Subcutaneous abdominal adipose tissue (tissue), 5 donors: ENCODE results near the gene CLN6.
A peak's percentile ranks its signal among the peaks of the same experiment; 100 is the strongest.

Experiments used
- H3K27ac ChIP-seq: one replicate; pipeline ENCODE4 v1.7.0; 2013; ENCODE audit warnings: low read depth, mild to moderate bottlenecking, inconsistent platforms, low read length, moderate library complexity
- H3K27me3 ChIP-seq, 5 donors: one replicate each; pipeline ENCODE4 v1.7.0; 2013; ENCODE audit warnings: low read length in 5 of 5, inconsistent platforms in 1 of 5; ENCODE audit not compliant: control insufficient read depth in 5 of 5, insufficient read depth in 4 of 5
- H3K36me3 ChIP-seq, 5 donors: one replicate each; pipeline ENCODE4 v1.7.0; 2013; ENCODE audit warnings: low read length in 5 of 5; ENCODE audit not compliant: control insufficient read depth in 5 of 5, insufficient read depth in 5 of 5
- H3K4me1 ChIP-seq, 5 donors: one replicate each; pipeline ENCODE4 v1.7.0; 2013; ENCODE audit warnings: low read length in 5 of 5, mild to moderate bottlenecking in 3 of 5, moderate library complexity in 1 of 5; ENCODE audit not compliant: control insufficient read depth in 5 of 5, insufficient read depth in 5 of 5
- H3K4me3 ChIP-seq, 5 donors: one replicate each; pipeline ENCODE4 v1.7.0; 2013; ENCODE audit warnings: low read length in 5 of 5, low read depth in 1 of 5
- H3K9ac ChIP-seq, 5 donors: one replicate each; pipeline ENCODE4 v1.7.0; 2013; ENCODE audit warnings: low read length in 5 of 5, mild to moderate bottlenecking in 4 of 5, moderate library complexity in 3 of 5
- H3K9me3 ChIP-seq, 5 donors: one replicate each; pipeline ENCODE4 v1.7.0; 2013; ENCODE audit warnings: low read length in 5 of 5; ENCODE audit not compliant: control insufficient read depth in 5 of 5
- donor health status: healthy.
- donor health status: healthy.
- donor health status: healthy.
- donor health status: healthy.
- donor health status: healthy.

The CLN6 gene

GRCh38 chr15:68201879-68202261, 27.7 kb downstream of the CLN6 start:
- Histone ChIP-seq H3K27ac (no peak overlapping the region), H3K27me3 (no peaks in the 10 kb centered on the region), H3K9me3 (no peaks in the 10 kb centered on the region), H3K9ac (peak overlapping the region in 1 of 5 donors; percentile 68), H3K36me3 (peaks cover 0 to 3% (median 0%) of the 10 kb centered on the region in 5 donors), H3K4me1 (peaks cover 2 to 49% (median 28%) of the 10 kb centered on the region in 5 donors), H3K4me3 (no peak overlapping the region)

GRCh38 chr15:68201153-68201878, 28.2 kb downstream of the CLN6 start:
- H3K9ac ChIP-seq, result peak overlapping the region in 1 of 5 donors; percentile 68

GRCh38 chr15:68200016-68200861, 29.3 kb downstream of the CLN6 start:
- peak overlapping the region in 1 of 5 donors; percentile 10 for H3K9ac ChIP-seq
- no peaks in the 10 kb centered on the region for H3K9me3 ChIP-seq
- no peaks in the 10 kb centered on the region for H3K27me3 ChIP-seq
- H3K4me3 ChIP-seq, result no peak overlapping the region
- peaks cover under 1 to 33% (median 14%) of the 10 kb centered on the region in 5 donors for H3K4me1 ChIP-seq
- peaks cover 0 to 7% (median 0%) of the 10 kb centered on the region in 5 donors for H3K36me3 ChIP-seq
- H3K27ac ChIP-seq, result no peak overlapping the region

More at GRCh38 chr15:68201153-68201878, 28.2 kb downstream of the CLN6 start:
- no peaks in the 10 kb centered on the region for H3K27me3 ChIP-seq
- H3K36me3 ChIP-seq, result peaks cover 0 to 3% (median 0%) of the 10 kb centered on the region in 5 donors
- H3K27ac ChIP-seq, result no peak overlapping the region
- no peaks in the 10 kb centered on the region for H3K9me3 ChIP-seq
- peaks cover 2 to 43% (median 24%) of the 10 kb centered on the region in 5 donors for H3K4me1 ChIP-seq
- H3K4me3 ChIP-seq, result no peak overlapping the region

- Histone ChIP-seq H3K36me3 (peaks cover 0 to 7% (median 0%) of the 10 kb centered on the region in 5 donors), H3K27ac (no peak overlapping the region), H3K9ac (no peak overlapping the region), H3K27me3 (no peaks in the 10 kb centered on the region), H3K4me1 (peaks cover 0 to 24% (median 5%) of the 10 kb centered on the region in 5 donors), H3K4me3 (no peak overlapping the region), H3K9me3 (no peaks in the 10 kb centered on the region)
Observed at GRCh38 chr15:68199340-68199739, 30.2 kb downstream of the CLN6 start.

- Histone ChIP-seq H3K27me3 (no peaks in the 10 kb centered on the region), H3K4me1 (peaks cover 0 to 14% (median 0%) of the 10 kb centered on the region in 5 donors), H3K9me3 (no peaks in the 10 kb centered on the region), H3K36me3 (peaks cover 3 to 18% (median 10%) of the 10 kb centered on the region in 5 donors), H3K27ac (no peak overlapping the region), H3K9ac (no peak overlapping the region), H3K4me3 (no peak overlapping the region)
Observed at GRCh38 chr15:68197661-68198437, 31.7 kb downstream of the CLN6 start.

- H3K9me3 ChIP-seq, result no peaks in the 10 kb centered on the region
- no peaks in the 10 kb centered on the region for H3K27me3 ChIP-seq
- H3K4me3 ChIP-seq, result no peak overlapping the region
- no peak overlapping the region for H3K27ac ChIP-seq
- H3K36me3 ChIP-seq, result peaks cover 3 to 25% (median 17%) of the 10 kb centered on the region in 5 donors
- peaks cover 0 to 14% (median 0%) of the 10 kb centered on the region in 5 donors for H3K4me1 ChIP-seq
- H3K9ac ChIP-seq, result no peak overlapping the region
Observed at GRCh38 chr15:68197170-68197492, 32.4 kb downstream of the CLN6 start.

- Histone ChIP-seq H3K4me1 (peaks cover 0 to 14% (median 0%) of the 10 kb centered on the region in 5 donors), H3K9ac (no peak overlapping the region), H3K36me3 (peaks cover 7 to 30% (median 22%) of the 10 kb centered on the region in 5 donors), H3K4me3 (no peak overlapping the region), H3K9me3 (no peaks in the 10 kb centered on the region), H3K27ac (no peak overlapping the region), H3K27me3 (no peaks in the 10 kb centered on the region)
Observed at GRCh38 chr15:68196445-68197169, 32.9 kb downstream of the CLN6 start.

GRCh38 chr15:68195336-68196112, 34.0 kb downstream of the CLN6 start:
- H3K9me3 ChIP-seq, result no peaks in the 10 kb centered on the region
- no peaks in the 10 kb centered on the region for H3K27me3 ChIP-seq
- no peak overlapping the region for H3K9ac ChIP-seq
- H3K4me3 ChIP-seq, result no peak overlapping the region
- peaks cover 0 to 14% (median 0%) of the 10 kb centered on the region in 5 donors for H3K4me1 ChIP-seq
- no peak overlapping the region for H3K27ac ChIP-seq
- peaks cover 10 to 31% (median 24%) of the 10 kb centered on the region in 5 donors for H3K36me3 ChIP-seq
